Astrocyte (in vitro differentiated cells and primary cell): ENCODE measurements around the gene RNH1. TPM values are rescaled to one million over a fixed set of nuclear protein-coding genes. Genes with fewer than 3 reads are reported as not detected.

ENCODE experiments used
- DNase-seq: peaks from one replicate; pipeline ENCODE4 v3.0.0-alpha.2; 2010; ENCODE audit warnings: low read depth
- FAIRE-seq: peaks from 2 replicates; lab custom pipeline; 2011; peaks lifted over from hg19 to GRCh38; lab: Jason Lieb, UNC
- H2AFZ ChIP-seq: 2 replicates; pipeline ENCODE4 v1.6.0; 2012; ENCODE audit warnings: low read depth, low read length, inconsistent platforms
- H3K27ac ChIP-seq: 2 replicates; pipeline ENCODE4 v1.5.1; 2011; ENCODE audit warnings: low read depth, low read length, inconsistent platforms
- H3K27me3 ChIP-seq: 2 replicates; pipeline ENCODE4 v1.6.0; 2011; ENCODE audit warnings: low read length, inconsistent platforms; ENCODE audit not compliant: insufficient read depth
- H3K36me3 ChIP-seq: 2 replicates; pipeline ENCODE4 v1.5.1; 2011; ENCODE audit warnings: low read length, inconsistent platforms; ENCODE audit not compliant: insufficient read depth
- H3K4me1 ChIP-seq: 2 replicates; pipeline ENCODE4 v1.5.1; 2011; ENCODE audit warnings: low read length, inconsistent platforms; ENCODE audit not compliant: insufficient read depth
- H3K4me2 ChIP-seq: 2 replicates; pipeline ENCODE4 v1.6.0; 2012; ENCODE audit warnings: low read length, inconsistent platforms
- H3K4me3 ChIP-seq: 2 replicates; pipeline ENCODE4 v1.5.1; 2011; ENCODE audit warnings: low read depth, mild to moderate bottlenecking, low read length, inconsistent platforms; ENCODE audit not compliant: insufficient read depth
- H3K79me2 ChIP-seq: 2 replicates; pipeline ENCODE4 v1.6.0; 2012; ENCODE audit warnings: mild to moderate bottlenecking, low read length, inconsistent platforms; ENCODE audit not compliant: insufficient read depth
- H3K9ac ChIP-seq: 2 replicates; pipeline ENCODE4 v1.6.0; 2012; ENCODE audit warnings: mild to moderate bottlenecking, low read length, inconsistent platforms
- H3K9me3 ChIP-seq: 2 replicates; pipeline ENCODE4 v1.5.1; 2012; ENCODE audit warnings: low read depth, mild to moderate bottlenecking, low read length, inconsistent platforms; ENCODE audit not compliant: insufficient read depth
- H4K20me1 ChIP-seq: 2 replicates; pipeline ENCODE4 v1.6.0; 2012; ENCODE audit warnings: low read length, inconsistent platforms; ENCODE audit not compliant: insufficient read depth
- H3K27ac Mint-ChIP-seq: one replicate; pipeline ENCODE4 v1.8.0; 2021; ENCODE audit warnings: mild to moderate bottlenecking, mixed read lengths; ENCODE audit not compliant: unreplicated experiment
- H3K27me3 Mint-ChIP-seq: one replicate; pipeline ENCODE4 v1.8.0; 2021; ENCODE audit warnings: low read depth, mixed read lengths; ENCODE audit not compliant: unreplicated experiment
- H3K36me3 Mint-ChIP-seq: one replicate; pipeline ENCODE4 v1.8.0; 2021; ENCODE audit warnings: low read depth, mixed read lengths; ENCODE audit not compliant: unreplicated experiment
- H3K4me1 Mint-ChIP-seq: one replicate; pipeline ENCODE4 v1.8.0; 2021; ENCODE audit warnings: low read depth, mixed read lengths; ENCODE audit not compliant: unreplicated experiment
- H3K4me3 Mint-ChIP-seq: one replicate; pipeline ENCODE4 v1.8.0; 2021; ENCODE audit warnings: mild to moderate bottlenecking, moderate library complexity, mixed read lengths; ENCODE audit not compliant: unreplicated experiment
- H3K9me3 Mint-ChIP-seq: one replicate; pipeline ENCODE4 v1.8.0; 2021; ENCODE audit warnings: mild to moderate bottlenecking, mixed read lengths; ENCODE audit not compliant: unreplicated experiment
- EZH2 ChIP-seq: IDR thresholded peaks from 2 replicates; pipeline ENCODE4 v1.6.1; 2012; ENCODE audit warnings: mild to moderate bottlenecking, low read length, inconsistent platforms; ENCODE audit not compliant: insufficient read depth
- total RNA-seq: library from RNA; stranded (reverse); gene quantifications from 2 replicates; pipeline ENCODE4 v1.2.1, GENCODE V29; 2021
- TF ChIP-seq, protein P1 (sequence below): IDR thresholded peaks from 2 replicates; pipeline ENCODE4 v1.5.1; 2011; ENCODE audit warnings: low read depth, mild to moderate bottlenecking, inconsistent platforms, low read length, moderate library complexity; ENCODE audit not compliant: insufficient read depth

Gene RNH1
- total RNA-seq, 1 donor from 2014 or later = 117 TPM

DNA sequence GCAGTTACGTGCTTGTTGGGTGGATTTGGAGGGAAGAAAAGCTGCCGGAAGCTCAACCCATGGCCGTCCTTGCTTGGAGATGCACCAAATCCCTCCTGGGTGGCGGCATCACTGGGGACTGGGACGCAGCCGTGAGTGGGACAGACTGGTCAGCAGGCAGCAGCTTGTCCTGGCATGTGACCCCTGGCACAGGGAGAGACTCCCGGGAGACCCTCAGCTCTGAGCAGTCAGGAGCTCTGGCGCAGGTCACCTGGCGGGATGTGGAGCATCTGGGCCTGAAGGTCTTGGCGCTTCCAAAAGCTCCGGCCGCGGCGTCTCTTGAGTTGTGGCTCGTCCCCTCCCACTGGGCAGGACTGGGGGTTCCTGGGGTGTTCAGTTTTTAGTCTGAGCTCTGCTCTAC, 30.6 kb downstream of the RNH1 start:
- H3K27me3 ChIP-seq = no peaks in the 10 kb centered on the region
- peaks cover 7% of the 10 kb centered on the region for H3K36me3 Mint-ChIP-seq

DNA sequence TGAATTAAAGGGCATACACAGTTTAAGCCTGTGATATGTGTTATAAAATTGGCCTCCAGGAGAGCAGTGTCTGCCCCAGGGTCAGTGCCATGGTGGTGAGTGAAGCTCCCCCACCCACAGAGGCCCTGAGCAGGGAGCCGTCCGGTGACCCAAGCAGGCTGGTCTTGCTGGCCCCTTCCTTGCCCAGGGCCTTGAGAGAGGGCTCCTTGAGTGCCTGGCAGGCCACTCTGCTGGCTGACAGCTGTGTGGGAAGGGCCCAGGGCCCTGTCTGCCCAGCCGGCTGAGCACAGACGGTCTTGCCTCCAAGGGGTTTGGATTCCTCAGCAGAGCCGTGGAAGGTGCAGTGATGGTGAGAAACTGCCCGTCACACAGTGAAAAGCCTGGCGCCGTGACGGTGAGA, 31.1 kb downstream of the RNH1 start:
- H3K27ac Mint-ChIP-seq = no peak overlapping the region
- Histone ChIP-seq H3K4me3 (no peak overlapping the region), H3K9me3 (no peaks in the 10 kb centered on the region), H3K27ac (no peak overlapping the region), H3K79me2 (peaks cover 53% of the 10 kb centered on the region), H2AFZ (no peak overlapping the region), H3K36me3 (no peaks in the 10 kb centered on the region), H4K20me1 (peaks cover 24% of the 10 kb centered on the region), H3K4me2 (no peak overlapping the region), H3K4me1 (no peaks in the 10 kb centered on the region), H3K27me3 (no peaks in the 10 kb centered on the region), H3K9ac (no peak overlapping the region)
- FAIRE-seq (no peak), DNase-seq (no peak)
- no peaks in the 10 kb centered on the region for H3K4me1 Mint-ChIP-seq
- no peaks in the 10 kb centered on the region for H3K27me3 Mint-ChIP-seq
- H3K4me3 Mint-ChIP-seq = no peak overlapping the region
- H3K9me3 Mint-ChIP-seq = no peaks in the 10 kb centered on the region
- H3K36me3 Mint-ChIP-seq = peaks cover 7% of the 10 kb centered on the region
- TF ChIP-seq EZH2 = no peak
- TF ChIP-seq, protein P1, sequence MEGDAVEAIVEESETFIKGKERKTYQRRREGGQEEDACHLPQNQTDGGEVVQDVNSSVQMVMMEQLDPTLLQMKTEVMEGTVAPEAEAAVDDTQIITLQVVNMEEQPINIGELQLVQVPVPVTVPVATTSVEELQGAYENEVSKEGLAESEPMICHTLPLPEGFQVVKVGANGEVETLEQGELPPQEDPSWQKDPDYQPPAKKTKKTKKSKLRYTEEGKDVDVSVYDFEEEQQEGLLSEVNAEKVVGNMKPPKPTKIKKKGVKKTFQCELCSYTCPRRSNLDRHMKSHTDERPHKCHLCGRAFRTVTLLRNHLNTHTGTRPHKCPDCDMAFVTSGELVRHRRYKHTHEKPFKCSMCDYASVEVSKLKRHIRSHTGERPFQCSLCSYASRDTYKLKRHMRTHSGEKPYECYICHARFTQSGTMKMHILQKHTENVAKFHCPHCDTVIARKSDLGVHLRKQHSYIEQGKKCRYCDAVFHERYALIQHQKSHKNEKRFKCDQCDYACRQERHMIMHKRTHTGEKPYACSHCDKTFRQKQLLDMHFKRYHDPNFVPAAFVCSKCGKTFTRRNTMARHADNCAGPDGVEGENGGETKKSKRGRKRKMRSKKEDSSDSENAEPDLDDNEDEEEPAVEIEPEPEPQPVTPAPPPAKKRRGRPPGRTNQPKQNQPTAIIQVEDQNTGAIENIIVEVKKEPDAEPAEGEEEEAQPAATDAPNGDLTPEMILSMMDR = no peak

More for the DNA sequence above, 30.6 kb downstream of the RNH1 start:
- Histone ChIP-seq H3K79me2 (peaks cover 49% of the 10 kb centered on the region), H3K9me3 (no peaks in the 10 kb centered on the region), H3K4me3 (no peak overlapping the region), H2AFZ (no peak overlapping the region), H3K4me1 (no peaks in the 10 kb centered on the region), H4K20me1 (peaks cover 24% of the 10 kb centered on the region), H3K27ac (no peak overlapping the region), H3K36me3 (no peaks in the 10 kb centered on the region), H3K4me2 (no peak overlapping the region), H3K9ac (no peak overlapping the region)
- DNase-seq (no peak), FAIRE-seq (no peak)
- no peak overlapping the region for H3K27ac Mint-ChIP-seq
- H3K4me3 Mint-ChIP-seq = no peak overlapping the region
- TF ChIP-seq, protein P1 = no peak
- TF ChIP-seq EZH2 = no peak
- H3K9me3 Mint-ChIP-seq = no peaks in the 10 kb centered on the region
- H3K4me1 Mint-ChIP-seq = no peaks in the 10 kb centered on the region
- H3K27me3 Mint-ChIP-seq = no peaks in the 10 kb centered on the region

DNA sequence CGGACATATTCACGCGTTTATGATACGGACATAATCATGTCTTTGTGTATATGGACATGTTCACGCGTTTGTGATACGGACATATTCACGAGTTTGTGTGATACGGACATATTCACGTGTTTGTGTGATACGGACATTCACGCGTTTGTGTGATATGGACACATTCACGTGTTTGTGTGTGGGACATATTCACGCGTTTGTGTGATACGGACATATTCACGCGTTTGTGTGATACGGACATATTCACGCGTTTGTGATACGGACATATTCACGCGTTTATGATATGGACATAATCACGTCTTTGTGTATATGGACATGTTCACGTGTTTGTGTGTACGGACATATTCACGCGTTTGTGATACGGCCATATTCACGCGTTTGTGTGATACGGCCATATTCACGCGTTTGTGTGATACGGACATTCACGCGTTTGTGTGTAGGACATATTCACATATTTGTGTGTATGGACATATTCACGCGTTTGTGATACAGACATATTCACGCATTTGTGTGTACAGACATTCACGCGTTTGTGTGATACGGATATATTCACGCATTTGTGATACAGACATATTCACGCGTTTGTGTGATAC, 32.0 kb downstream of the RNH1 start:
- H3K4me3 Mint-ChIP-seq = no peak overlapping the region
- peaks cover 3% of the 10 kb centered on the region for H3K4me1 Mint-ChIP-seq
- DNase-seq = no peak
- Histone ChIP-seq H3K27ac (no peak overlapping the region), H3K4me3 (no peak overlapping the region), H3K9ac (no peak overlapping the region), H3K79me2 (peaks cover 53% of the 10 kb centered on the region), H3K4me1 (no peaks in the 10 kb centered on the region), H3K4me2 (no peak overlapping the region), H3K27me3 (no peaks in the 10 kb centered on the region), H2AFZ (no peak overlapping the region), H3K36me3 (no peaks in the 10 kb centered on the region), H3K9me3 (no peaks in the 10 kb centered on the region), H4K20me1 (peaks cover 24% of the 10 kb centered on the region)
- H3K27ac Mint-ChIP-seq = no peak overlapping the region
- peaks cover 7% of the 10 kb centered on the region for H3K36me3 Mint-ChIP-seq
- FAIRE-seq = peak; percentile 98
- TF ChIP-seq, protein P1 = no peak
- TF ChIP-seq EZH2 = no peak
- no peaks in the 10 kb centered on the region for H3K27me3 Mint-ChIP-seq
- no peaks in the 10 kb centered on the region for H3K9me3 Mint-ChIP-seq
